HG03432 (cell line): Measurements from ENCODE around the gene EML6.

ENCODE experiments used
- ATAC-seq: cut with Tn5 transposase; IDR thresholded peaks from one replicate; pipeline ENCODE4 v1.9.1; 2021; ENCODE audit warnings: mild to moderate bottlenecking, moderate library complexity; ENCODE audit not compliant: unreplicated experiment

EML6 gene

GRCh38 chr2:55012672-55013484 is 289.4 kb downstream of the EML6 start:
- ATAC-seq = no peak

- no peak for ATAC-seq
Measured at GRCh38 chr2:55013936-55014335, 290.5 kb downstream of the EML6 start.

GRCh38 chr2:55014962-55015939 is 291.8 kb downstream of the EML6 start:
- ATAC-seq = no peak

GRCh38 chr2:55017428-55017827 is 294.0 kb downstream of the EML6 start:
- ATAC-seq = no peak

GRCh38 chr2:55017880-55018279 is 294.4 kb downstream of the EML6 start:
- no peak for ATAC-seq

- ATAC-seq = no peak
Measured at GRCh38 chr2:55018619-55019018, 295.2 kb downstream of the EML6 start.

GRCh38 chr2:55019526-55020258 is 296.2 kb downstream of the EML6 start:
- ATAC-seq = no peak
